T follicular helper cell (primary cell): Measurements from ENCODE around the gene JAML.

Experiments
- DNase-seq: peaks from one replicate; pipeline ENCODE4 v3.0.0-alpha.2; 2020; ENCODE audit warnings: low read depth
- total RNA-seq, 2 experiments: gene quantifications; one replicate each; lab custom pipeline; 2026; lab: John Stamatoyannopoulos, UW

Gene JAML, protein sequence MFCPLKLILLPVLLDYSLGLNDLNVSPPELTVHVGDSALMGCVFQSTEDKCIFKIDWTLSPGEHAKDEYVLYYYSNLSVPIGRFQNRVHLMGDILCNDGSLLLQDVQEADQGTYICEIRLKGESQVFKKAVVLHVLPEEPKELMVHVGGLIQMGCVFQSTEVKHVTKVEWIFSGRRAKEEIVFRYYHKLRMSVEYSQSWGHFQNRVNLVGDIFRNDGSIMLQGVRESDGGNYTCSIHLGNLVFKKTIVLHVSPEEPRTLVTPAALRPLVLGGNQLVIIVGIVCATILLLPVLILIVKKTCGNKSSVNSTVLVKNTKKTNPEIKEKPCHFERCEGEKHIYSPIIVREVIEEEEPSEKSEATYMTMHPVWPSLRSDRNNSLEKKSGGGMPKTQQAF
- total RNA-seq, result 282 to 317 reads per million in 2 experiments

DNA sequence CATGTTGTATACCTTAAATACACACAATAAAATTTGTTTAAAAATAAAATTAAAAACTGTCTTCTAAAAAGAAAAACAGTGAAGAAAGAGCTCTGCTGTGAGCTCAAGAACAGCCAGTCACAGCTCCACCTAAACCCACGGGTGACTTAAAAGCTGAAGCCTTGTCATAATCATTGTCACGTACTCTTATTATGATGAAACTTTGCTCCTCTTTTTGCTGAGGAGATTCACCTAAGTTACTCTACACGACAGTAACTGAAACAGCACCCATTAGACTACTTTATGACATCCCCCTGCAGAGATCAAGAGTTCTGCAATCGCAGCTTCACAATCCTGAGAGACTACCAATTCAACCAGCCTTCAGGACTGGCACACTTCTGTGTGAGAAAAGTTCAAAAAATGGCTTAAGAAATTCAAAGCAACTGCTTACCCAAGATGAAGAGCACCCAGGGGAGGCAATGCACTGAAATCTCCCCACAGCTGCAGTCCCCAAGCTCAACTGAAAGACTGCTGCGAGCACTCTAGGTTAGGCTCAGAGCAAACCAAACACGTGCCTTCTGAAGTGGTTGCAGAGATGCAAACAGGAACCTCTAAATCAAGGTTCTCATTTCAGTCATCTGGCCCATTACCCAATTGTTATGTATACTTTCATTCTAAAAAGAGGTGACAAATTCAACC is at the start of gene JAML:
TSS of gene JAML (minus strand) at position 501 of the 678 bp plus-strand sequence. CDS start 10,145 bp downstream, outside the sequence.
- DNase-seq, result peak; percentile 56

DNA sequence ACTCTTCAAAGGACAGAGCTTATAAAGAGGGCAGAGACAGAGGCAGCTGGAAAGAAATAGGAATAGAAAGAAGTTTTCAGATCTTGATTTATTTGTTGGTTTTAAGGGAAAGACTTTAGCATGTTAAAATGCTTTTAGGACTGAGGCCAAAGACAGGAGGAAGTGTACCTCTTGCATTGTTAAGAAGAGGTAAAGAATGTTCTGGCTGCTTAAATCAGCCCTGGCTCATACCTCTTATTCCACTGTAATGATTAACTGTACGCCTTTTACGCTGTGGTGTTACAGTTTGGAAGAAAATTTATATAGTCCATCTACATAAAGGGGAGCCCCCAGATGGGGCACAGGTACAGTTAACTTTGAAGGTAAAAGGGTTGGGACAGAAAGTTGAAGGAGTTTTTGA is 49.4 kb upstream of the JAML start:
- no peak for DNase-seq

DNA sequence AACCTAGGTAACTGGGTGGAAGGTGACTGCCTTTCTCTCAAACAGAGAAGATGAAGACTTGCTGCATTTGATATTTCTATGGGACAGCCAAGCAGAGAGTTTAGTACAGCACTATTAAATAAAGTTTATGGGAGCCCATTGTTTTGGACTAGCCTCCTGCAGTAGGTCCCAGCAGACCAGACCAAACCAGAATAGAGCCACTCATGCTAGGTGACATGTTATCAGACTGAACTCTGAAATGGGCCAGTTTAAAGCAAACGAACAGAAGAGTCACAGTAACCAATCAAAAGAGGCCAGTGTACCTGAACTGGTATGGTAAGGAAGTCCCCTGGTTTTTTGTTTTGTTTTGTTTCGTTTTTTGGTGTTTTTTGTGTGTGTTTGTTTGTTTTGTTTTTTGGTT is 47.2 kb upstream of the JAML start:
- no peak for DNase-seq

DNA sequence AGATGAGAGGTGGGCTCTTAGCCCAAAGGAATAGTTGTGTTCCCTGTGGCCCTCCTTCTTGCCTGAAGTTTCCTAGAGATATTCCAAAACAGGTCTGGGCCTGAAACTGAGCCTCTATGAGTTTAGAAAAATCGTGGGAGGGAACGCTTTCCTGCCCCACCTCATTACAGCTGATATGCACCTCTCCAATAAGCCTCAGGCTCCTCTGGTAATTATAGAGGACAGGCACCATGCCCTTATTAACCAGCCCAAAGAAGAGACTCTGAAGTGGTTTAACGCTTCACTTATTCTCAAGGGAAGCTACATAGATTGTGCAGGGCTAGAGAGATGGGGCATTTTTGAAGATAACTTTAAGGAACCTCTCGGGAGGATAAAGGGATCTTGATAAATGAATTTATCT is 42.7 kb upstream of the JAML start:
- no peak for DNase-seq

DNA sequence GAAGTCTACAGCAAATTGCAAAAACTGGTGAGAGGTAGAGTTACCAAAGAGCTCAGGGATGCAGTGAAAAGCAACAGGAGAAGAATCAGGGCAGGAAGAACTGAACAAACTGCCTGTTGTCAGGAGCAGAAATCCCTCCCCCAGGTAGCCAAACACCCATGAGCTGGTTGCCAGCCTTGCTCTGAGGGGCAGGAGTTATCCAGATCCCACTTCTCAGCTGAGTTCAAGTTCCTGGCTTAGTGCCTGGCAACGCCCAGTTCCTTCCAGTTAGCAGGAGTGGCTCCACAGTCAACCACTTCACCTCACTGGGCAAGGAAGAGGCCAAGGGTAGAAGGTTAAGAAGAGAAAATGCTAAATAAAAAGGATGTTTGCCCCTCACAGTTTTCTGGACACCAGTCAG is 41.1 kb upstream of the JAML start:
- no peak for DNase-seq

DNA sequence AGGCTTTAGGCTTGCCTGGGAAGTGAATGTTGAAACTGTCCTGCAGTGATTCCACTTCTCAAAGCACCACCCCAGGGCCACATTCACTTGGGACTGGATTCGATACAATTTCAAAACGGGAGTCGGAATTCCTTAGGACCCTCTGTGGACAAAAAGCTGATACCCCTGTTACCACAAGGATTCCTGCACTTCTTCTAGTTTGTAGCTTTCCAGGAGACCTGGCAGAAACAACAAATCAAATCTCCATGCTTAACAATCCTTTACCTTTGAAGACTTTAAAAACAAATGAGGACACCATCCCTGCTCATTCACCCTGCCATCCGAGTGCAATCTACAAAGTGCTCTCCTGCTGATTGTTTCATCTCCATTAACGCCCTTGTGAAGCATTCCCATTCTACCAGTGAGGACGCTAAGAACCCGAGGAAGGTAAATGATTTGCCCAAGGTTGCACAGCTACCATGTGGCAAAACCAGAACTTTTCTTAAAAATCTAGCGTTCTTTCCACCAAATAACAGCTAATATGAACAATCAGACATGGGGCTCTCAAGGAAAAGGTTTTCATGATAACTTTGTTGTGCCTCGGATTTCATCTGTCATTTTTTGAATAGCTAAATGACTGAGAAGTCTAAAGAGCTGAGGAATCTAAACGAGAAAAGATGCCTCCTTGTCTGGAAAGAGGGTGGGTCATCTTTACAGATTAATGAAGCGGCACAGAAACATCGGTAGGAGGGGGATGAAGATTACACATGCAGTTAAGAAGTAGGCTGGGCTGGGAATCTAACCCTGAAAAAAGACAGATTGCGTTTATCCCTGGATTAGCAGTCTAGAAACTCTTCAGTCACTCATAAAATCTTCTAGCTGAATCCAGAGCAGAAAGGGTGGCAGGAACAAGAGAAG is 40.0 kb upstream of the JAML start:
- no peak for DNase-seq

DNA sequence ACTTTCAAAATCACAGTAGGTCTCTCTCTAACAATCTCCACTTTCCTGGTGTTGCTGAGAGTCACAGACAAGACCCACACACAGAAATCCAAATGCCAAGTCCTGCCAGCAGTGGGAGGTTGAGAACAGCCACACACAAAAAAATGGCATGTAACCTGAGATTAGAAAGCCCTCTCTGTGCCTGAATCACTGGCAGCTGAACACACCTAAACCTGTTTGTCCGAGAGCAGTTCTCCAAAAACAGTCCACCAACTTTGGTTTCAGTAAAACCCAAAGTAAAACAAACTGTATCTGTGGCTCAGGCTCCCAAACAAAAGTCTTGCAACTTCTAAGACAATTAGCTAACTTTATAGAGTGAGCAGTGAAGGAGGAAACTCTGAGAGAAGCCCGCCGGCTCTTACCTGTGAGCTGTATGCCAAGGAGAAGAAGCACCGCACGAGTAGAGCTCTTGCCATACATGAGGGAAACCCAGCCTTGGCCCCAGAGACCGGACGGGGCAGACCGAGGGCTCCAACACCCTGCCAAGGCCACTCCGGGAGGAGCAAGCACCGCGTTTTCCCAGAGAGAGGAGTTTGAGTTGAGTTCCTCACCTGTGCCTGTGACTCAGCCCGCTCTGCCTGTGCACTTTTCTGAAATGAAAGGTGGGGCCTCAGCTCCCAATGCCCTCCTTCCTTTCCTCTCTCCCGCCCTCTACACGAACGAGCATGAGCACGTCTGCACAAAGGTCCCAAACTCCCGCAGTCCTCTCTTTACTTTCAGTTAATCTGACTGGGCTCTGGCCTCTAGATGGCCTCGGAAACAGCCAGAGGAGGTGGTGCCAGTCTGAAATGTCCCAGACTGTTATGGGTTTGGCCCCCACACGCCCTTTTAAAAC is 39.1 kb upstream of the JAML start, which contains the start of gene MPZL2:
TSS of gene MPZL2 (minus strand) at position 603 of the 874 bp plus-strand sequence. CDS start at position 459, 144 bp downstream.
- DNase-seq, result no peak

DNA sequence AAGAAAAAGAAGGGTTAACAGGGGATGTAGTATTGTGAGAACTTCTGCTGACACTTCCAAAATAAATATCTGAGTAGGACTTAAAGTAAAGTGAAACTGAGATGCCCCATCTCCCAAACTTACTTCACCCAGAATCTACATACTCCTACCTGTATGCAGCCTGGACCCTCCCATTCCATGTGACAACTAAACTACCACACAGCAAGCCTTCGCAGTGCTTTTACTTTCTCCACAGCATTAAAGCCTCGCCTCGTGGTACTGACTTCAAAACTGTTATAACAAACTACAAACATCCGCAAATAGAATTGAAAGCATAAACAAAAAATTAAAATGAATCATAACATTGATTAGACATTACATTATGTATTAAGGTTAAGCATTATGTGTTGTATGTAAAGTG is 38.3 kb upstream of the JAML start:
- no peak for DNase-seq

DNA sequence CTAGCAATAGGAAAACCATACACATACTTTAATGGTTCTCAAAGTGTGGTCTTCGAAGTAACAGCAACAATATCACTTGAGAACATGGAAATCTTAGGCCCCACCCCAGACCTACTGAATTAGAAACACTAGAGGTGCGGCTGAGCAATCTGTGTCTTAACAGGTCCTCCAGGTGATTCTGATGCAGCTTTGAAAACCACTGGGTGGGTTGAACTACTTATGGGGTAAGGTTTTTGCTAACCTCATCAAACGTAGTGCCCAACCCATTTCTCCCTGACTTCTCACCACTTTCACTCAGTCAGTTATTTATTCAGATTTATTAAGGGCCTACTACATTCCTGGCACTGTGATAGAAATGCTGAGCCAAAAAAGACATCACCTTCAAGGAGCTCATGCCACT is 35.5 kb upstream of the JAML start:
- DNase-seq, result no peak

DNA sequence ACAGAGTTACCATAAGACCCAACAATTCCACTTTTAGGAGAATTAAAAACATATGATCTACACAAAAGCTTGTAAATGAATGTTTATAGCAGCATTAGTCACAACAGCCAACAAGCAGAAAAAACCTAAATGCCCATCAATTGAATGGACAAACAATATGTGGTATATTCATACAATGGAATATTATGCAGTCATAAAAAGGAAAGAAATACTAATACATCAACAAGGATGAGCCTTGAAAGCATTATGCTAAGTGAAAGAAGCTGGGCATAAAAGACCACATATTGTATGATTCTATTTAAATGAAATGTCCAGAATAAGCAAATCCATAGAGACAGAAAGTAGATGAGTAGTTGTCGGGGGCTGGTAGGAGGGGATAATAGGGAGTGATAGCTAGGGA is 34.3 kb upstream of the JAML start:
- DNase-seq, result no peak

DNA sequence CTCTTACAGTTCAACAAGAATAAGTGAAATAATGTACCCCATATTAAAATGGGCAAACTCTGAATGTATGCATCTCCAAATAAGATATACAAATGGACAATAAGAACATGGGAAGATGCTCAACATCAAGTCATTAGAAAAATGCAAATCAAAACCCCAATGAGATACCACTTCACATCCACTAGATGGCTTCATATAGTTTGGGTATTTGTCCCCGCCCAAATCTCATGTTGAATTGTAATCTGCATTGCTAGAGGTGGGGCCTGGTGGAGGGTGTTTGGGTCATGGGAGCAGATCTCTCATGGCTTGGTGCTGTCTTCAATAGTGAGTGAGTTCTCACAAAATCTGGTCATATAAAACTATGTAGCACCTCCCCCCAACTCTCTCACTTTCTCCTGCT is 33.6 kb upstream of the JAML start:
- DNase-seq, result no peak

DNA sequence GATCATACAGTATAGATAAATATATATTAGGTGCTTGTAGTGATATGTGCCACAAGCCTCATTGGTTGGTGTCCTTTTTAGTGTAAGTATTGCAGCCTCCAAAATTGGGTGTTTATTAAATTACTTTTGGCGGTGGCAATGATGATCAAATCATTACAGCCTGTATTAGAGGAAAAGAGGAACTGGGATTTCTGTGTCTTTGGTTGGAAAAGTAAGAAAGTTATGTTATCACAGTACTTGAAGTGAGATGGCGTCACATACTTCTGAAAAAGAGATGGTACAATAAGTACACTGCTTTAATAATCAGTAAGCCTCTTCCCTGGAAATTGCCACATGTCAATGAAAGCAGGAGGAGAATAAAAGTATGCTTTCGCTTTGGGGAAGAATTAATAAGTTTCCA is 27.9 kb upstream of the JAML start:
- DNase-seq, result no peak

DNA sequence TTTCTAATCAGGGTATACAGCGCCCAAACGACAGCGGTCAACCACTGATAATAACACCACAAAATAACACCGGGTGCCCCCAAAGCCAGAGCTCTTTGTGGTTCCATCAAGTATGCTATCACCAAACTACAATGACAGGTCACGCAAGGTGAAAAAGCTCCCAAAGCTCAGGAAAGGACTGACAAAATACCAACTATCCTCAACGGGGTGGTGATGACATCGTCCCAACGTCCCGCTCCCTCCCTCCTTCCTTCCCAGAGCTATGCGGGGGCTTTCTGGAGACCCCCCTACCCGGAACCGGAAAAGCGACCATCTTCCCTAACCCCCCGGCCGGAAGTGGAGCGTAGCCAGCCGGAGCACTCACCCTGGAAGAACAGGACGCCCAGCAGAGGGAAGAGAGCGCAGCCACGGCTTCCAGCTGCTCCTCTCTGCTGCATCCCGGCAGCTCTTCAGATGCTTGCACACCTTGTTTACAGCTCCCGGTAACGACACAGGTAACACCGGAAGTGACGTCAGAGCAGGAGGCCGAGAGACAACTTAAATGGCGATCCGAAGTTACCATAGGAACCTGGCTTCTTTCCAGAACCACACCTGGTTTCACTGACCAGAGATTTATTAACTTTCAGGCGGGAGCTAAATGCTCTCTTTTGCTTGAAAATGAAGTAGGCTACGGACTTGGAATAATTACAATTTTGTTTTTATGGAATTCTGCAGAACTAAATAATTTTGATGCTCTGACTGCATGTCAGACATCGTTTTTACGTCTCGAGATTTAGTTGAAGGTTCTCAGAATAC is 27.2 kb upstream of the JAML start, which contains the start of gene MPZL3:
TSS of gene MPZL3 (minus strand) at position 508 of the 795 bp plus-strand sequence. CDS start at position 437, 71 bp downstream.
- DNase-seq, result peak; percentile 79

DNA sequence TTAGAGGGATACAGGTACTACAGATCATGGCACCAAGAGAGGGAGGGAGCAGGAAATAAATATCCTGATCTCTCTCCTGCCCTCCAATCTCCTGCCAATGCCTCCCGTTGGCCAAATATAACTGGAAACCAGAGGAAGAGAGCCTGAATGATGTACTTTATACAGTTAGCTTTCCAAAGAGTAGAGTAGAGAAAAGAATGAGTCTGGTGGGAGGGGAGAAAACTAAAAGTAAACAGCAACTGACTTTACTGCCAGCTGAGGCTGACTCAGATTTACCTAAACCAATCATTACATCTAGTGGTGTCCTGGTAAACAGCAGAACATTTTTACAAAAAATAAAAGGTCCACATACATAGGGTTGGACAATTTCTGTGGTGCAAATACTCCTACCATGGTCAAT is 22.2 kb upstream of the JAML start:
- no peak for DNase-seq

DNA sequence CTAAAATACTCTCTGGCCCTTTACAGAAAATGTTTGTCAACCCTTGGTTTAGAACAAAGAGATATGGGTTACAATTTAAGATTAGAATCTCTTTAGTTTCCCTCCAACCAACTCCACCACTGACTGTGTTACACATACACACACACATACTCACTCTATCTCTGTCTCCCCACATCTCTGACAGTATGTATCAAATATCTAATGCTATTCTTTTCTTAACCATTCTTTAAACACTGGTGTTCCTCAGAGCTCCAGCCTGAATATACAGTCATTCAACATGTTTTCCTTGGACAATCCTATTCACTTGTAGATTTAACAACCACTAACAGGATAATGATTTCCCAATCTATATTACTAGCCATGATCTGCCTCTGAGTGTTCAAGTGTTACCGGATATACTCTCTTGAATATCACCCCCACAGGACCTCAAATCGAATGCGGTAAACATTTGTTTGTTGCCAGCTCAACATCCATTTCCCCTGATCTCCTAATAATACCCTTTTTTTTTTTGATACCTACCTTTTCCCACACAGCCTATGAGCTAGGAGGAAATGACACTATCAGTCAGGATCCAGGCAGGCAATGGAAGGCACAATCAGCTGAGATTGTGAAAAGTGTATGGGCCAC is 21.2 kb upstream of the JAML start:
- no peak for DNase-seq

DNA sequence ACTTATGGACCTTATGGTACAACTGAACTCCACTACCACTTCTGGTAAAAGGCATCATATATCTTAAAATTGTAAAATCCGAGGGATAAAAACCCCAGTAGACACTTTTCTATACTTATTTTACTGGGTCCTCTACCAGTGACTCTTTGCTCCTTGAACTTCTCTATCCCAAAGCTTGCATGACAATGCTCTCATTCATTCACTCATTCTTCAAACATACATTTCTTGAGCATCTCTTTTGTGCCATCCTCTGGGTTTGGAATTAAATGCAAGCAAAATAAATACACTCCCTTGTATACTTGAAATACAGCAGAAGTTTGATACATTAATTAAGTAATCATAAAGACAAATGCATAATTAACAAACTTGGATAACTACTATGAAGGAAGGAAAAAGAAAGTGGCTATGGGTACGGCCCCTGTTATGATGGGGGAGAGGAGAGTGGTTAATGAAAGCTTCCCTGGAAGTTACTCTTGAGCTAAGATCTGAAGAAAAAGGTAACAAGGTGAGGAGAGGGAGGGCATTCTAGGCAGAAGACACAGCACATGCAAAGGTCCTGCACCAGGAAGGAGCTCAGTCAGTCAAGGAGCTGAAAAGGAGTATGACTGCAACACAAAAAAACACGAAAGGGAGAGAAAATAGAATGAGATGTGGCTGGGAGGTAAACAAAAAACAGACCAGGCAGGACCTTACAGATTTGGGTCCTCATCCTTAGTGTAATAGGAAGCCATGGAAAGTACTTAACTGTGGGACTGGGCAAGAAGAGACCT is 19.4 kb upstream of the JAML start:
- DNase-seq, result no peak

DNA sequence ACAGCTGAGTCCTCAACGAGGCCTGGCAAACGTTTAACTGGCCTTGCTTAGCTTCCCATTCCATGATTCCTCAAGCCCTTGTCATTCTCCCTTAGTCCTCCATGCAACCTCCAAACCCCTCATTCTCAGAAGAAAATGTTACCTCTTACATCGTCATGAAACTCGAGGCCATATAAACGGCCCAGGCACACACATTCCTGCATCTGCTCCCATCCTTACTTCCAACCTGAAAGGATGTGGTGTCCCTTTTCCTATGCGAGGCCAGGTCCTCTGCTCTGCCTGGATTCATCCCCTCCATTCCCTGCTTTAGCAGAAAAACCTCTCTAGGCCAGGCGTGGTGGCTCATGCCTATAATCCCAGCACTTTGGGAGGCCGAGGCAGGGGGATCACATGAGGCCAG is 18.4 kb upstream of the JAML start:
- no peak for DNase-seq

DNA sequence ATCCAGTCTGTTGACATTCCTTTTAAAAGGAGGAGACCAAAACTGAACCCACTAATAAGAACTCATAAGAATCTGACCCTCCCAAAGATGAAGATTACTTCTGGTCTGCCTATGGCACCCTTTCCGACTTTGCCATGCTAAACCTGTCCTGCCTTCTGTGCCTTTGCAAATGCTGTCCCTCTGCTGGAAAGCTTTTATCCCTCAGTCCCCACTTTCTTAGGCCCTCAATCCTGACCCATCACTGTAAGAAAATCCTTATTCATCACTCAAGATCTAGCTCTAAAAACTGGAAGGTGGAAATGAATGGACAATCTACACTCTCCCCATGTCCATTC is 16.9 kb upstream of the JAML start:
- no peak for DNase-seq
